A549 (cell line): ENCODE measurements around the gene TSEN54.

Experiments
- BHLHE40 ChIP-seq: IDR thresholded peaks from 2 replicates; pipeline ENCODE4 v1.6.1; 2012; ENCODE audit warnings: low read depth, low read length, inconsistent platforms
- CBX8 ChIP-seq: fragments of 200-600 bp; sonication (generic); IDR thresholded peaks from 2 replicates; pipeline ENCODE4 v1.6.1; 2016
- EP300 ChIP-seq, 2 experiments: fragments of >200 bp; sonication (Bioruptor Twin); formaldehyde crosslinking; IDR thresholded peaks; 2 replicates in 1 of 2; 3 replicates in 1 of 2; pipeline ENCODE4 v1.6.1; 2016 to 2017
- ESRRA ChIP-seq: fragments of 150-350 bp; IDR thresholded peaks from 2 replicates; pipeline ENCODE4 v1.6.1; 2014; ENCODE audit warnings: mild to moderate bottlenecking, low read length, borderline replicate concordance
- JUN ChIP-seq, 2 experiments: fragments of >200 bp; sonication (Bioruptor Twin); formaldehyde crosslinking; IDR thresholded peaks; 2 replicates in 1 of 2; 3 replicates in 1 of 2; pipeline ENCODE4 v1.6.1; 2016 to 2017
- KDM5A ChIP-seq: fragments of 200-600 bp; sonication (generic); IDR thresholded peaks from 2 replicates; pipeline ENCODE4 v1.6.1; 2016; ENCODE audit warnings: antibody characterized with exemption, mild to moderate bottlenecking
- POLR2A ChIP-seq: IDR thresholded peaks from 2 replicates; pipeline ENCODE4 v1.6.1; 2012; ENCODE audit warnings: mild to moderate bottlenecking, low read length
- SMC3 ChIP-seq: fragments of >200 bp; sonication (Bioruptor Twin); formaldehyde crosslinking; IDR thresholded peaks from 3 replicates; pipeline ENCODE4 v1.6.1; 2018; ENCODE audit warnings: inconsistent platforms
- TF ChIP-seq, protein P1 (sequence below): fragments of >200 bp; sonication (Bioruptor Twin); formaldehyde crosslinking; IDR thresholded peaks from 3 replicates; pipeline ENCODE4 v1.5.1; 2016
- TF ChIP-seq, protein P2 (sequence below): fragments of 450-650 bp; IDR thresholded peaks from 2 replicates; pipeline ENCODE4 v1.6.1; 2014; ENCODE audit warnings: antibody characterized with exemption

DNA sequence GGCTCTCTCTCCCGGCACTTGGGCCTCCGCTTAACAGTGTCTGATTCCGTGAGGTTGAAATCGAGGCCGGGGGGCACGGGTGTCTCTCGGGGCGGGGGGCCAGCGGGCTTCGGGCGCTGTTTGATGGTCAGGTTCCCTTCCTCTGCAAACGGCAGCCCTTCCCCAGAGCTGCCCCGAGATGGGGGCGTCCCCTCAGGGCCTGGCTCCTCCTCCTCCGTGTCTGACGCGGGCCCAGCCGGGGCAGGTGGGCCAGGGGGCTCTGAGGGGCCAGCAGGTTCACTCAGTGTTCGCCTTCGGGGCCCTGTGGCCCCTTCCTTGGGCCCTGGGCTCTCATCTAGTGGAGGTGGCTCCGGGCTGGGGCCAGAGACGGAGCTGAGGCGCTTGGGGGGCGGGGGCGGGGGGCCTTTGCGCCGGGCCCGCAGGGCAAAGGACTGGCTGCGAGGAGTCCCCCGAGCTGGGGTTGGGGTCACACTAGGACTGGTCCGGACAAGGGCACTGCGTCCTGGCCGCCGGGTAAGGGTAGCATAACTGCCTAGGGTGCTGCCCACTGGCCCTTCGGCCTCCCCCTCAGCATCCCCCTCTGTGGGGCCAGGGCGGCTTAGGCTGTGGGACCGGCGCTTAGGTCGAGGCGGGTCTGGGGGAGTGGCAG lies 14.1 kb upstream of the TSEN54 start:
- TF ChIP-seq SMC3, result no peak
- no peak for TF ChIP-seq EP300 (IDR thresholded peaks at IDR 0.05)
- TF ChIP-seq, protein P1, sequence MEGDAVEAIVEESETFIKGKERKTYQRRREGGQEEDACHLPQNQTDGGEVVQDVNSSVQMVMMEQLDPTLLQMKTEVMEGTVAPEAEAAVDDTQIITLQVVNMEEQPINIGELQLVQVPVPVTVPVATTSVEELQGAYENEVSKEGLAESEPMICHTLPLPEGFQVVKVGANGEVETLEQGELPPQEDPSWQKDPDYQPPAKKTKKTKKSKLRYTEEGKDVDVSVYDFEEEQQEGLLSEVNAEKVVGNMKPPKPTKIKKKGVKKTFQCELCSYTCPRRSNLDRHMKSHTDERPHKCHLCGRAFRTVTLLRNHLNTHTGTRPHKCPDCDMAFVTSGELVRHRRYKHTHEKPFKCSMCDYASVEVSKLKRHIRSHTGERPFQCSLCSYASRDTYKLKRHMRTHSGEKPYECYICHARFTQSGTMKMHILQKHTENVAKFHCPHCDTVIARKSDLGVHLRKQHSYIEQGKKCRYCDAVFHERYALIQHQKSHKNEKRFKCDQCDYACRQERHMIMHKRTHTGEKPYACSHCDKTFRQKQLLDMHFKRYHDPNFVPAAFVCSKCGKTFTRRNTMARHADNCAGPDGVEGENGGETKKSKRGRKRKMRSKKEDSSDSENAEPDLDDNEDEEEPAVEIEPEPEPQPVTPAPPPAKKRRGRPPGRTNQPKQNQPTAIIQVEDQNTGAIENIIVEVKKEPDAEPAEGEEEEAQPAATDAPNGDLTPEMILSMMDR, result no peak
- no peak for TF ChIP-seq POLR2A
- TF ChIP-seq JUN (IDR thresholded peaks at IDR 0.05), result no peak
- TF ChIP-seq CBX8, result no peak
- TF ChIP-seq, protein P2, sequence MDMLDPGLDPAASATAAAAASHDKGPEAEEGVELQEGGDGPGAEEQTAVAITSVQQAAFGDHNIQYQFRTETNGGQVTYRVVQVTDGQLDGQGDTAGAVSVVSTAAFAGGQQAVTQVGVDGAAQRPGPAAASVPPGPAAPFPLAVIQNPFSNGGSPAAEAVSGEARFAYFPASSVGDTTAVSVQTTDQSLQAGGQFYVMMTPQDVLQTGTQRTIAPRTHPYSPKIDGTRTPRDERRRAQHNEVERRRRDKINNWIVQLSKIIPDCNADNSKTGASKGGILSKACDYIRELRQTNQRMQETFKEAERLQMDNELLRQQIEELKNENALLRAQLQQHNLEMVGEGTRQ, result no peak
- TF ChIP-seq ESRRA, result no peak
- no peak for TF ChIP-seq BHLHE40
- no peak for TF ChIP-seq KDM5A
